Activated CD8-positive, alpha-beta memory T cell treated with anti-CD3 and anti-CD28 coated beads, Interleukin-2, amount 50 U/mL, for 48 hours (primary cell): ENCODE results near the gene TRUB2.
A peak's percentile ranks its signal among the peaks of the same experiment; 100 is the strongest.
"Not testable (repeated sequence)": the region's sequence is repeated elsewhere in the genome, so short reads cannot be mapped to it uniquely, and the experiment has no call there.

ENCODE experiments used
- DNase-seq: peaks from one replicate; pipeline ENCODE4 v3.0.0-alpha.2; 2020

The TRUB2 gene

DNA sequence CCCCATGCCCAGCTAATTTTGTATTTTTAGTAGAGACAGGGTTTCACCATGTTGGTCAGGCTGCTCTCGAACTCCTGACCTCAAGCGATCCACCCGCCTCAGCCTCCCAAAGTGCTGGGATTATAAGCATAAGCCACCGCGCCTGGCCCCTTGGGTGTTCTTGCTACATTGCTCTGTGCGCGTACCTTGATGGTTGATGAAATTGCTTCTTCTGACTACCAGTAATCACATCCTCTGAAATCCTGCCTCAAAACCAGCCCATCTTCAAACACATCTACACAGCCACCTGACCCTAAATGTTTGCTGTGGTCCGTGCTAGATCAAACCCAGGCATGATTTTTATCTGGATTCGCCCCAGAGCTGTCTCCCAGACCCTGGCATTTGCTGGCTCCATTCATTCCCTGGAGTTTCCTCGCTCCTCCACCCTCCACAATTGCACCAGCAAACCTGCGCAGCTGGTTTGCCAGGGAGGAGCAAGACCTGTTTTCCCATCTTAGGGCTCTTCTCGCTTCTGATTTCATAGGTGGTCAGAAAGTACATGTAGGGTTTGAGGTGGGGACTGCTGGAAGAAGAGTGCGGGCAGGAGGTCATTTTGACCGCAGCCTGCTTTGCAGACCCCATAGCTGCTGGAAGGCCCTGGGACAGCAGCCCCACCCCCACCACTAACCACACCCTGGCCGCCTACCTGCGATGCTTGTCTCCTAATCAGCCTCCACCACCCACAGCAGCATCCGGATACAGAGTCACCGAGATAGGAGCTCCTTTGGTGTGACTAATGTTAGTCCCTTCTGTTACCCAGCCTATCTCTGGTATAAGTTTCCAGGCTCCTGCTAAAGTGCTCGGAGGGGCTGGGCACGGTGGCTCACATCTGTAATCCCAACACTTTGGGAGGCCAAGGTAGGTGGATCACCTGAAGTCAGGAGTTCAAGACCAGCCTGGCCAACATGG lies 23.4 kb downstream of the TRUB2 start:
- DNase-seq = no peak

DNA sequence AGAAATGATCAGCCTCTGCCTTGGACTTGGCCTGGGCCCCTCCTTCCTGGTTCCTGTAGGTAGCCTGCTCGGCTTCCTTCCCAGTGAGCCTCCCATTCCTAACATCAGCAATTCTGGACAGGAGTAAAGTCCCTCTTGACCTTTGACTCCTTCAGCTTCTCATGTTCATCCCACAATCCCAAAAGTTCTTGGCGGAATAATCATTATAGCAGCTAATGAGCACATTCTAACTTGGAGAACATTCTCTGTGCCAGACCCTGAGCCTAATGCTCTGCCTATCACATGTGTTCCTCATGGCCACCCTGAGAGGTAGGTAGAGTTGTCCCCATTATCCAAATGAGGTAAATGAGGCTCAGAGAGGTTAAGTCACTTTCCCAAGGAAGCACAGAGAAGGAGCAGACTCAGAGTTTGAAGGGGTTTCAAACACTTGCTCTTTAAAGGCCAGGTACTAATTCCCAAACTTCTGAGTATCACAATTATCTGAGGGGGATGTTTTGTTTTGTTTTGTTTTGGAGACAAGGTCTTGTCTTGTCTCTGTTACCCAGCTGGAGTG lies 24.9 kb downstream of the TRUB2 start:
- DNase-seq = no peak

DNA sequence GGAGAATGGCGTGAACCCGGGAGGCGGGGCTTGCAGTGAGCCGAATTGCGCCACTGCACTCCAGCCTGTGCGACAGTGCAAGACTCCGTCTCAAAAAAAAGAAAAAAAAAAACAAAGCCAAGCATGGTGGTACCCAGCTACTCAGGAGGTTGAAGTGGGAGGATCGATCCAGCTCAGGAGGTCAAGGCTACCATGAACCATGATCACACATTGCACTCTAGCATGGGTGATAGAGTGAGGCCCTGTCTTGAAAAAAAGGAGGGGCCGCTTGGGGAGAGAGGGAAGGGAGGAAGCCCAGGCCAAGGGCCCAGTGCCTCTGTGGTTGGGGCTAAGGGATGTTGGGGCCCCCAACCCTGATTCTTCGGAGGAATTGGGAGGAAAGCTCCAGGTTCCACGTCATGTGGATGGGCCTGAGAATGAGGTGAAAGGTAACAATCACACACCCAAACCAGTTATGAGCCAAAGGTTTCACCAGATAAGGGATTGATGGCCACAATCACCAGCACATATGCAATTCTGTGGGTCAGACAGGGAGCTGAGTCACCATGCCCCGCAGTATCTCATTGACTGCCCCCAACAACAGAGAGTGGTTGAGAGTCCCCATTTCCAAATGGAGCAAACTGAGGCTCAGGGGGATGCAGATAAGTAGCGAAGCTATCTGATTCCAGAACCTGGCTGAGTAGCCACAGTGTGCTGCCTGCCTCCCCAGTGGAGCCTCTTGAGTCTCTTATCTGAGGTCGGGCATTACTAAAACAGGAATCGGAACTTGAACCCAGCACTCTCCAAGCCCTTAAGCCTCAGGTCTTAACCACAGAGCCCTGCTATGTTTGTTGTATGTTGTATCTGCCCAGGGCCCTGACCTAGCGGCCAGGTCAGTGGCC lies 25.7 kb downstream of the TRUB2 start:
- DNase-seq = no peak

DNA sequence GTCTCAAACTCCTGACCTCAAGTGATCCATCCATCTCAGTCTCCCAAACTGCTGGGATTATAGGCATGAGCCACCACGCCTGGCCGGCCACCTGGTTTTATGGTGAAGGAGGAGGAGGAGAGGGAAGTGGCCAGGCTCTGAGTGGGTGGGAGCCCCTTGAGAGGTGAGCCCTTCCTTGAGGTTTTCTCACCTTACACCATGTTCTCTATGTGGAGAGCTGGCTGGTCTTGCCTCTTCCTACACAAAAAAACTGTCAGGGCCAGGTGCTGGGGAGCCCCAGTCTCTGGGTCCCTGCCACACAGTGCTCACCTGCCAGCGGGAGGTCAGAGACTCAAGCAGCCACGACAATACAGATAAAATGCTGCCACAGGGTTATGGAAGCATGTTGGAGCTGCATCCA lies 28.1 kb downstream of the TRUB2 start:
- DNase-seq = no peak

DNA sequence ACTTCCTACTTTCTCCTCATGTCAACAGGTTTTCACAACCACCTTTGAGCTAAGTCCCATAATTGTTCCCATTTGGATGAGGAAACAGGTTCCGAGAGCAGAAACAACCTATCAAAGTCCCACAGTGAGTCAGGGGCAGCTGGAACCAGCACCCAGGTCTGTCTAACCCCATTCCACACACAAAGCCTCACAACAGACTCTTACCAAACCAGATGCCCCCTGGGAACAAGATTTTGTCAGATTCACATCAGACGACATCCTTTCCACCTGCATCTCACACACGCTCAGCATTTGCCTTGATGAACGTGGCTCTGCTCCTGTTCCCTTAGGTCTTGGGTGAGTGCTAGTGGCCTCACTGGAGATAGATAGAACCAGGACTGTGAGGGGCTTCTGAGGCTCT lies 29.2 kb downstream of the TRUB2 start:
- DNase-seq = no peak

DNA sequence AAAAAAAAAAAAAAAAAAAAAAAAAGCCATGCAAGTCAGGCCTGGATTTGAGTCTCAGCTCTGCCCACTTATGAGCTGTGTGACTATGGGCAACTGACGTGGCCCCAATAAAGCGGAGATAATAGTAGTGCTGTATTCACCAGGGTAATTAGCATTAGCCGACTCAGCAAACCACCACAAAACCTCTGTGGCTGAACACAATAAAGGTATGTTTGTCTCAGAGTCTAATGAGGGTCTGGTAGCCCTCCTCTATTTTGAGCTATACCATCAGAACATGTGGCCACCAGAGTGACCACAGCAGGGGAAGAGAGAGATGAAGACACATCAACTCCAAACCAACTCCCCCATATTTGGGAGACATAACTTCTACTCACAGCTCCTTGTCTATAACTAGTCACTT lies 30.2 kb downstream of the TRUB2 start:
- DNase-seq = no peak

DNA sequence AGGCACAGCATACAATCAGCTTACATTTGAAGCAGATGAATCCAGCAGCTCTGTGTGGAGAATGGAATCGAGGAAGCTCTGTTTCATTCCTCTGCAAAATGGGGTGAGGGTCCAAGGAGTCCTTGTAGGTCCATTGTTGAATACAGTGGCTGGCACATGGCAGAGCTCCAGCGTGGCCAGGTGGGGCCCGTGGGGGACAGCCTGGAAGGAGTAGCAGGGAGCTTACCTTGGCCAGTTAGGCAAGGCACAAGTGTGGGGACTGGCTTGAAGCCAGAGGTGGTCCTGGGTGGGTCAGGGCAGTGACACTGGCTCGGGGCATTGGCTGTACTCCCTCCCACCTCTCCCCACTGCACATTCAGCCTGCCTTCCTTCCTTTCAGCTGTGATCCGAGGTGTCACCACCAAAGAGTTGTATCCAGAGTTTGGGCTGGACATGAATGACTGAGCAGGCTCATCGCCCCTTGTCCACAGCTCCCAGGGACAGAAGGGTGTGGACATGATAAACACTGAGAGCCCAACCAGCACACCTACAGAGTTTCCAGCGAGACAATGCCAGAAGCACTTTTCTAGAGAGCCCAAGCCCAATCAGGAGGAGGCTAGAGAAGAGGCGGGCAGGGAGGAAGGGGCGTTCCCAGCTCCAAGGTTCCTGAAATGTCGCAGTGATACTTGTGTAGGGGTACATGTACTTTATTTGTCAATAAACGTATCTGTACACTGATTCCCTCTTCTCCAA lies 33.8 kb downstream of the TRUB2 start:
- no peak for DNase-seq

DNA sequence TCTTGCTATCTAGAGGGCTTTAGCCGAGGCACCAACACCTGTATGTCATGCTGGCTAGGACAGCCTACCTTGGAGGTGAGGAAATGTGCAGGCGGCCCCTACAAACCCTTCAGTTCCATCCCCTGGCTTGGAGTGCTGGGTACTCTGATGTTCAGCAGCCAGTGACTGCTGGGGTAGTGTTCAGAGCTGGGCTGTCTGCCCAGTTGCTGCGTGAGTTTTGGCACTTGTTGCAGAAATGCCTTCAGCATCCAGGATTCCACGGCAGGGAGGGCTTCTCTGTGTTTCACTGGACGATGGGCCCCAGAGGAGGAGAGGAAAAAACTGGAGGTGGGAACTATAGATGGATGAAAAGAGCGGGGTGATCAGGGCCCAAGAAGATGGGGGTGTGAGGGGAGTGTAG lies 35.8 kb downstream of the TRUB2 start:
- DNase-seq = no peak

DNA sequence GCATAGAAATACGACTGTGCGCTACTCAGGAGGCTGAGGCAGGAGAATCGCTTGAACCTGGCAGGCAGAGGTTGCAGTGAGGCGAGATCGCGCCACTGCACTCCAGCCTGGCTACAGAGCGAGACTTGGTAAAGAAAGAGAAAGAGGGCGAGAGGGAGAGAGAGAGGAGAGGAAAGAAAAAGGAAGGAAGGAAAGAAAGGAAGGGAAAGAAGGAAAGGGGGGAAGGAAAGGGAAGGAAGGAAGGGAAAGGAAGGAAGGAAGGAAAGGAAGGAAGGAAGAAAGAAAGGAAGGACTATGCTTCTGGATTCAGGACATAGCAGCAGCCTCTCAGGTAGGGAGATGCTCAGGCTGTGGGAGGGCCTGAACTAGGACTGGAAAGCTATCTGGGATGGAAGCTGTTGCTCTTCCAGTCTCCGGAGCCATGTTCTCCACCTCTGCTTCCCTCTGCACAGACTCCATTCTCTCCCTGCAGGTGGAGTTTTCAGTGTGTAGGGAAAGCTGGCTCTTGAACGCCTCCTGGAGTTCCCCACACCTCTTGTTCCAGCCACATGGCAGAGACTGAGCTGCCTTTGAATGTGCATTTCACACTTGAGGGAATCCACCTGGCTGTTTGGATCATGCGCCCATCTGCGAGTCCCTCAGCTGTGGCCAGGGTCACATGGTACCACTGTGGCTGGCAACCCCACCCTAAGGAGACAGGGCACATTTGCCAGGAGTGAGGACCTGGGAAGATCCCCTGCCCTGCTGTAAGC lies 37.0 kb downstream of the TRUB2 start:
- DNase-seq = no peak

DNA sequence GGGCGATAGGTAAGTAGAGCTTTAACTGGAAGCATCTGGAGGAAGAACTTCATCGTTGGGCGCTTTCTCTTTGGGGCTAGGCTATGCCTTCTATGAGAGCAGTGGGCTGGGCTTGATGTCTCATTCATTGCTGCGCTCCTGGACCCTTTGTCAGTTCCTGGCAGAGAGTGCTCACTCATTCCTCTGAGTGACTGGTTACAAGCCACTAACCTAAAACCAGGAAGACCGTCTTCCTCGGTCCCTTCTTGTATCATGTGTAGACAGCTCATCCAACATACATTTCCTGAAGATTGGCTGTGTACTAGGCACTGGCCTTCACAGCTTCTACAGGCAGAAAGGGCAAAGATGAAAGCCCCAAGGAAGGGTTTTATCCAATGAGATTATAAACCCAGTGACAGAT lies 39.7 kb downstream of the TRUB2 start:
- DNase-seq = no peak

DNA sequence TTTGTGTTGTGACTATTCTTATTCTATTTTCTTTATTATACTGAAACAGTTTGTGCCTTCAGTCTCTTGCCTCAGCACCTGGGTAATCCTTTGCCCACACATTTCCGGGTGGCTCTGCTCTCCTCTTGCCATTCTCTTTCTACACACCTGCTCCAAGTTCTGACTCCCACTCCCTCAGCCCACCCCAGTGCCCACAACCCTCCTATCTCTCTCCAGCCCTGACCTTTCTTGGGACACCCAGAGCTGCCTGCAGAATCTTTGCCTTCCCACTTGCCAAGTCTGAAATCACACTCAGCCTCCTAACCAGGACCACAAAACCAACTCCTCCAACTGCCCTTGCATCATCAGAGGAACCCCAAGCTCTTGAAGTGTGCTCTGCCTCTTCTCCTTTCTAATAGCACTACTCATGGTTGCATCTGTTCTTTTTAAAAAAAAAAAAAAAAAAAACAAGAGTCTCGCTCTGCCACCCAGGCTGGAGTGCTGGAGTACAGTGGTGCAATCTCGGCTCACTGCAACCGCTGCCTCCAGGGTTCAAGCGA lies 42.1 kb downstream of the TRUB2 start:
- DNase-seq = no peak

DNA sequence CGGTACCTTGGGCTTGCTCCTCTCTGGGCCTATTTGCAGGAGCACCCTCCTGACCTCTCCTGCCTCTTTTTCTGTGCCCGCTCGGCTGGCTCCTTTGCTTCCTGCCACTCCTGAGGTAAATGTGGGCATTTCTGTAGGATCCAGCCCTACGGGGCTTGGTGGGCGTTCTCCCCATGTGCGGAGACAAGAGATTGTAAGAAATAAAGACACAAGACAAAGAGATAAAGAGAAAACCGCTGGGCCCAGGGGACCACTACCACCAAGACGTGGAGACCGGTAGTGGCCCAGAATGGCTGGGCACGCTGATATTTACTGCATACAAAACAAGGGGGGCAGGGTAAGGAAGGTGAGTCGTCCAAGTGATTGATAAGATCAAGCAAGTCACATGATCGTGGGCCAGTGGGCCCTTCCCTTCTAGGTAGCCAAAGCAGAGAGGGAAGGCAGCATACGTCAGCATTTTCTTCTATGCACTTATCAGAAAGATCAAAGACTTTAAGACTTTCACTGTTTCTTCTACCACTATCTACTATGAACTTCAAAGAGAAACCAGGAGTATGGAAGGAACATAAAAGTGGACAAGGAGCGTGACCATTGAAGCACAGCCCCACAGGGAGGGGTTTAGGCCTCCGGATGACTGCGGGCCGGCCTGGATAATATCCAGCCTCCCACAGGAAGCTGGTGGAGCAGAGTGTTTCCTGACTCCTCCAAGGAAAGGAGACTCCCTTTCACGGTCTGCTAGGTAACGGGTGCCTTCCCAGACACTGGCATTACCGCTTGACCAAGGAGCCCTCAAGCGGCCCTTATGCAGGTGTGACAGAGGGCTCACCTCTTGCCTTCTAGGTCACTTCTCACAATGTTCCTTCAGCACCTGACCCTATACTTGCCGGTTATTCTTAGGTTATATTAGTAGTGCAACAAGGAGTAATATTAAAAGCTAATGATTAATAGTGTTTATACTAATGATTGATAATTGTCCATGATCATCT lies 42.9 kb downstream of the TRUB2 start:
- not testable (repeated sequence) for DNase-seq

DNA sequence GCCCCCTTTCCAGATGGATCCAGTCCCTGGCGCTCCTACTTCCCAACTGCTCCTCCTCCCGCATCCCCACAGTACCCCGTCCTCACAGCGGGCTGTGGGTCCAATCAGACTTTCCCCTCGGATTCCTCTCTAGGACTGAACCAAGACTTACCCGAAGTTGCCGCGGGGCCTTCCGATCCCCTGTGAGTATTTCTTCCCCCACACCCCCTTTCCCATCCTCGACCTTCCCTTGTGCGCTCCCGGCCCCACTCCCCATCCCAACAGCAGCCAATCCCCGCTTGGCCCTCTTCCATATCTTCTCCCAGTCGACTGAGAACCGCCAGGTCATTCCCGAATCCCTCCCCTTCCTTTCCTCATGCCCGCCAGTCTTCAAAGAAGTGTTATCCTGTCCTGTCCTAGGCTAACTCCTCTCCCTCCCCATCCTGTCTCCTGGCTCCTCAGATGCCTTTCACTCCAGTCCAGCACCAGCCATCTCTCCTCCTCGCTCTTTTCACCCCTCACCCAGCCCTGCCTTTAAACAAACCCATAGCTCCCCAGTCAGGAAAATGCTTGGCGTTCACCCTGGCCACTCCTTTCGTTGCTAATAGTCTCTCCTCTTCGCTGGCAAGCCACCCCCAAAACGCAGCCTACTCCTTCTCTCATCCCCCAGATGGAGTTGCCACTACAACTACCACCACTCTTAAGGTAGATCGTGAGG lies 45.5 kb downstream of the TRUB2 start:
- no peak for DNase-seq

DNA sequence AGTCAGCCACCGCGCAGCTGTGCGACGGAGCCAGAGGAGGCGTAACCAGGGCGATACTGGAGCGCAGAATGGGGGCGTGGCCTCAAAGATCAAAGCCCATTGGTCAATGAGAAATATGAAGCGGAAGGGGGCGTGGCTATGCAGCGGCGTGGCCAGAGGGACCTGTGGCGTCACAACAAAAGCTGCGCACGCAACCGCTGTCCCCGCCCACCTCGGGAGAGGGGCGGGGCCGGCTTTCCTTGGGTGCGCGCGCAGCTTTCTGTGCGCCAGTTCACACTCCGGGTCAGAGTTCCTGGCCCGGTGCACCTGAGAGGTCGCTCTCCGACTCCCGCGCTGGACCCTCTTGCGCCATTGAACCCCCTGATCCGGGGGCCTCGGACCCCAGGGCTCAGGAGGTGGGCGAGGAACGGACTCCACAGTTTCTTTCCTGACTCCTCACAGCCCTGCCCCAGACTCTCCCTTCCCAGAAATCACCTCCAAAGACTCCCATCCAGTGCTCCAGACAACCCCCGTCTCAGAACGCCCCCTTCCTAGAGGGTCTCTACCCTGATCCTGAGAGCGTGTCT lies 46.2 kb downstream of the TRUB2 start, which contains the start of gene SWI5:
SWI5 (plus strand) TSS at position 269 of the 566 bp plus-strand sequence.
- peak; percentile 100 for DNase-seq

DNA sequence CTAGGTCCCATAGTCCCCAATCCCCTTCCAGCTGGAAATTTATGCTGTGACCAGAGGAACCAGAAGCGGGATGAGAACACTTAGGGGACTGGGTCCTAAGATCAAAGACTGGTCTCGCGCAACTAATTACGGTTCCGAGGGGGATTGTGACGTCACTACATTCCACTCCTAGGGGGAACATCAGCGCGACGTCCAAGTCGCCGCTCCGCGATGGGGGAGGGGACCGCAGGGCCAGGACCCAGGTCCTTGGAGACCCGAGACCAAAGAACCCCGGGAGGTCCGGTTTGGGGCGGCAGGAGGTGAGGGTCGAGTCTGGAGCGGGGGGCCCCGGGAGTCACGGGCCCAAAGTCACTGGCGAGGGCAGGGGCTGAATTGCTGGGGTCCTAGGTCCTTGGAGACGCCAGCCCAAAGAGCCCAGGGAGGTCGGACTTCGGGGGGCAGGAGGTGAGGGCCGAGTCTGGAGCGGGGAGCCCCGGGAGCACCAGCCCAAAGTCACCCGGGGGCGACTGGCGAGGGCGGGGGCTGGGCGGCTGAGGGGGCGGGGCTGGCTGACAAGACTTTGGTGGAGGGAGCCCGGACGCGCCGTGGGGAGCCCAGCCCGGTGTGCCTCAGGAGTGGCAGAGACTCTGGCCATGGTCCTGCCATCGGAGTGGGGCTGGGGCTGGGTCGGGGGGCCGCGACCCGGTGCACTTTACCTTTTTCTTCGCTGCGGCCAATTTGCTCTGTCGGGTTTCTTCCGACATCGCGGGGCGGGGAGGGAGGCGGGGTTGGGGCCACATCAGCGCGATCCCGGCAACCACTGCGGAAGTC lies 46.8 kb downstream of the TRUB2 start, which contains the start of gene GOLGA2:
GOLGA2 (minus strand) TSS at position 810 of the 810 bp plus-strand sequence; CDS start at position 779, 31 bp downstream.
- no peak for DNase-seq

DNA sequence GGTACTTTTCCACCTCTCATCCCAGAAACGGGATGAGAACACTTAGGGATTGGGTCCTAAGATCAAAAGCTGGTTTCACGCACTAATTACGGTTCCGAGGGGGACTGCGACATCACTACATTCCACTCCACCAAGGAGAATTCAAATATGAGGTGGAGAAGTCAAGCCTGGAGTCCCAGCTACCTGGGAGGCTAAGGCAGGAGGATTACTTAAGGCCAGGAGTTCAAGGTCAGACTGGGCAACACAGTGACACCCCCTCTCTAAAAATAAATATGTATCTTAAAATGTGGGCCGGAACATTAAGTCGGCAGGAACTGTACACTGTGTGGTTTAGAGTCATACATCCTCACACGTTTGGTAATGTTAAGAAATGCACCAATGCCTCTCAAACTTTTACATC lies 48.0 kb downstream of the TRUB2 start:
- no peak for DNase-seq

DNA sequence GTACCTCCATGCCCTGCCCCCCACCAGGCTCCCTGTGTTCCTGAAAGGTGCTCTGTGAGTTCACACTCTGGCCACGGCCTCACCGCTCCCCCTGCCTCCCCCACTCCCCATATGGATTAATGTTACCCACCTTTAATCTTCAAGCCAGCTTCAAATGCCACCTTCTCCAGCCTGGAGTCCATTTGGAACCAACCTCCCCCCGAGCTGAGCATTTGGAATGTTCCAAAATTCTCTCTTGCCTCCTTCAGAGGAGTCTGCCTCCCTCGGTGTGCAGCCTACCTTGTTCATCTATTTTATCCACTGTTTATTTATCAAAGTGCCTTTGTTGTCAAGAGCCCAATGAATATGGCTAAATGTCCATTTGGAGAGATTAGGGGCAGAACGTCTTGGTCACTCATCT lies 50.7 kb downstream of the TRUB2 start:
- DNase-seq = no peak

DNA sequence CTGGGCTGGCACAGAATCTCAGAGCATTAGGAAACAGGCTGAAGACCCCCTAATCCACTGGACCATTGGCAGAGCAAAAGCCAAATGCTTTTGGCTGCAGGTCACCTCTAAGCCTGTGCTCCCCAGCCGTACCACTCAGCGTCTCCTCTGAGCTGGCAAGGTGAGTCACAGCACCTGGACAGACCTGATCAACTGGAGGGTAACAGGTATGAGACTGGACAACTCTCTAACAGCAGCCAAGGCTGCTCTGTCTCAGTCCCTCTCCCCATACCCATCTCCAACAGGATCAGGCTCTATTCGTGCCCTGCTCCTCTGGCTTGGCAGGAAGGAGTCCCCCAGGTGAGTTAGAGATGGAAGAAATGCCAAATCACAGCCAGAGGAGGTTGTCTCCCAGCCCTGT lies 51.1 kb downstream of the TRUB2 start:
- DNase-seq = no peak
